GM19452 (cell line): ENCODE measurements around the gene USP25.

ENCODE experiments used
- ATAC-seq: cut with Tn5 transposase; IDR thresholded peaks from one replicate; pipeline ENCODE4 v1.9.1; 2021; ENCODE audit not compliant: unreplicated experiment

The USP25 gene

GRCh38 chr21:15759469-15759868 lies 29.7 kb downstream of the USP25 start:
- ATAC-seq = no peak

- ATAC-seq = no peak
Observed at GRCh38 chr21:15761507-15762100, 31.8 kb downstream of the USP25 start.

- ATAC-seq = no peak
Observed at GRCh38 chr21:15763359-15763758, 33.6 kb downstream of the USP25 start.

- no peak for ATAC-seq
Observed at GRCh38 chr21:15764878-15765277, 35.1 kb downstream of the USP25 start.

- ATAC-seq = no peak
Observed at GRCh38 chr21:15766952-15767603, 37.3 kb downstream of the USP25 start.

GRCh38 chr21:15768045-15768601 lies 38.3 kb downstream of the USP25 start:
- no peak for ATAC-seq

GRCh38 chr21:15768853-15769252 lies 39.1 kb downstream of the USP25 start:
- no peak for ATAC-seq

GRCh38 chr21:15771311-15771710 lies 41.5 kb downstream of the USP25 start:
- ATAC-seq = no peak

- ATAC-seq = no peak
Observed at GRCh38 chr21:15772654-15773053, 42.9 kb downstream of the USP25 start.

GRCh38 chr21:15774590-15774989 lies 44.8 kb downstream of the USP25 start:
- no peak for ATAC-seq

GRCh38 chr21:15775291-15775690 lies 45.5 kb downstream of the USP25 start:
- ATAC-seq = no peak

GRCh38 chr21:15775981-15776380 lies 46.2 kb downstream of the USP25 start:
- ATAC-seq = no peak

- ATAC-seq = no peak
Observed at GRCh38 chr21:15776818-15777217, 47.0 kb downstream of the USP25 start.

- no peak for ATAC-seq
Observed at GRCh38 chr21:15781986-15782385, 52.2 kb downstream of the USP25 start.

GRCh38 chr21:15788847-15789523 lies 59.2 kb downstream of the USP25 start:
- ATAC-seq = no peak

GRCh38 chr21:15793109-15793508 lies 63.3 kb downstream of the USP25 start:
- ATAC-seq = no peak

GRCh38 chr21:15793550-15794235 lies 63.9 kb downstream of the USP25 start:
- ATAC-seq = no peak

GRCh38 chr21:15794277-15794912 lies 64.6 kb downstream of the USP25 start:
- no peak for ATAC-seq

GRCh38 chr21:15795533-15795932 lies 65.8 kb downstream of the USP25 start:
- ATAC-seq = no peak

- ATAC-seq = no peak
Observed at GRCh38 chr21:15797577-15798363, 68.0 kb downstream of the USP25 start.
